H9 (cell line): ENCODE results near the gene ADSL. TPM values are rescaled to one million over a fixed set of nuclear protein-coding genes. Genes with fewer than 3 reads are reported as not detected.

Source experiments
- DNase-seq: peaks from one replicate; pipeline ENCODE4 v3.0.0-alpha.2; 2017
- H2AFZ ChIP-seq: one replicate; pipeline ENCODE4 v1.6.1; 2013; ENCODE audit warnings: mild to moderate bottlenecking, low read length, control low read depth, moderate library complexity
- H2AK5ac ChIP-seq: 2 replicates; pipeline ENCODE4 v1.6.1; 2013; ENCODE audit warnings: low read length, control low read depth, mixed read lengths; ENCODE audit not compliant: insufficient read length
- H2BK120ac ChIP-seq: one replicate; pipeline ENCODE4 v1.6.1; 2013; ENCODE audit warnings: low read depth, mild to moderate bottlenecking, low read length, control low read depth, inconsistent platforms; ENCODE audit not compliant: poor library complexity, severe bottlenecking
- H2BK12ac ChIP-seq: 2 replicates; pipeline ENCODE4 v1.6.1; 2013; ENCODE audit warnings: low read length, control low read depth, mixed read lengths, low read depth; ENCODE audit not compliant: insufficient read length
- H2BK15ac ChIP-seq: 2 replicates; pipeline ENCODE4 v1.6.1; 2013; ENCODE audit warnings: low read depth, low read length, control low read depth
- H2BK20ac ChIP-seq: one replicate; pipeline ENCODE4 v1.6.1; 2013; ENCODE audit warnings: low read depth, mild to moderate bottlenecking, low read length, control low read depth, inconsistent platforms; ENCODE audit not compliant: poor library complexity, severe bottlenecking
- H2BK5ac ChIP-seq: 2 replicates; pipeline ENCODE4 v1.6.1; 2013; ENCODE audit warnings: low read length, control low read depth, mixed read lengths; ENCODE audit not compliant: insufficient read length
- H3K14ac ChIP-seq: 2 replicates; pipeline ENCODE4 v1.6.1; 2013; ENCODE audit warnings: low read length, control low read depth; ENCODE audit not compliant: insufficient read depth
- H3K18ac ChIP-seq: 2 replicates; pipeline ENCODE4 v1.6.1; 2013; ENCODE audit warnings: low read depth, mild to moderate bottlenecking, mixed read lengths, low read length, control low read depth; ENCODE audit not compliant: insufficient read length
- H3K23ac ChIP-seq: 2 replicates; pipeline ENCODE4 v1.6.1; 2013; ENCODE audit warnings: low read length, control low read depth, mixed read lengths, low read depth; ENCODE audit not compliant: insufficient read length
- H3K23me2 ChIP-seq: 2 replicates; pipeline ENCODE4 v1.6.1; 2013; ENCODE audit warnings: low read depth, mild to moderate bottlenecking, mixed read lengths, low read length, control low read depth; ENCODE audit not compliant: insufficient read length, poor library complexity, severe bottlenecking
- H3K27ac ChIP-seq: 2 replicates; pipeline ENCODE4 v1.5.1; 2013; ENCODE audit warnings: low read length, control low read depth, mixed read lengths, low read depth; ENCODE audit not compliant: insufficient read length
- H3K27me3 ChIP-seq: 2 replicates; pipeline ENCODE4 v1.6.1; 2013; ENCODE audit warnings: low read length, control low read depth, inconsistent platforms; ENCODE audit not compliant: insufficient read depth
- H3K4ac ChIP-seq: 2 replicates; pipeline ENCODE4 v1.6.1; 2013; ENCODE audit warnings: low read depth, mild to moderate bottlenecking, control low read depth, inconsistent platforms, low read length, moderate library complexity
- H3K4me1 ChIP-seq: 2 replicates; pipeline ENCODE4 v1.6.1; 2013; ENCODE audit warnings: low read length, control low read depth, inconsistent platforms; ENCODE audit not compliant: insufficient read depth
- H3K4me2 ChIP-seq: 2 replicates; pipeline ENCODE4 v1.6.1; 2013; ENCODE audit warnings: low read length, control low read depth, mixed read lengths; ENCODE audit not compliant: insufficient read length, insufficient read depth
- H3K56ac ChIP-seq: 2 replicates; pipeline ENCODE4 v1.6.1; 2013; ENCODE audit warnings: low read depth, mild to moderate bottlenecking, mixed read lengths, low read length, control low read depth; ENCODE audit not compliant: insufficient read length
- H3K79me1 ChIP-seq: 2 replicates; pipeline ENCODE4 v1.6.1; 2013; ENCODE audit warnings: low read depth, mild to moderate bottlenecking, moderate library complexity, low read length, control low read depth, inconsistent platforms; ENCODE audit not compliant: insufficient read depth, poor library complexity, severe bottlenecking
- H3K79me2 ChIP-seq: 2 replicates; pipeline ENCODE4 v1.6.1; 2013; ENCODE audit warnings: low read length, control low read depth, inconsistent platforms; ENCODE audit not compliant: insufficient read depth
- H3K9ac ChIP-seq: 2 replicates; pipeline ENCODE4 v1.6.1; 2013; ENCODE audit warnings: low read length, control low read depth, mixed read lengths; ENCODE audit not compliant: insufficient read length; ENCODE audit errors: extremely low read depth
- H3K9me3 ChIP-seq: one replicate; pipeline ENCODE4 v1.6.1; 2013; ENCODE audit warnings: low read depth, low read length, inconsistent platforms; ENCODE audit not compliant: control insufficient read depth
- H3T11ph ChIP-seq: one replicate; pipeline ENCODE4 v1.6.1; 2013; ENCODE audit warnings: mild to moderate bottlenecking, low read length, control low read depth, inconsistent platforms
- H4K20me1 ChIP-seq: one replicate; pipeline ENCODE4 v1.6.1; 2013; ENCODE audit not compliant: control insufficient read depth, insufficient read length, insufficient read depth
- H4K5ac ChIP-seq: 2 replicates; pipeline ENCODE4 v1.6.1; 2013; ENCODE audit warnings: low read depth, mild to moderate bottlenecking, mixed read lengths, low read length, control low read depth; ENCODE audit not compliant: insufficient read length
- H4K8ac ChIP-seq: replicated peaks from 2 replicates; pipeline ENCODE4 v1.6.1; 2013; ENCODE audit warnings: low read length, control low read depth, mixed read lengths, low read depth; ENCODE audit not compliant: insufficient read length
- H4K91ac ChIP-seq: 2 replicates; pipeline ENCODE4 v1.6.1; 2013; ENCODE audit warnings: low read depth, mild to moderate bottlenecking, moderate library complexity, mixed read lengths, low read length, control low read depth; ENCODE audit not compliant: insufficient read length
- H3K27ac Mint-ChIP-seq, 3 experiments: 2 replicates in 2 of 3; 3 replicates in 1 of 3; pipeline ENCODE4 v1.8.0; 2020 to 2021; ENCODE audit warnings: mixed read lengths in 3 of 3, mild to moderate bottlenecking in 1 of 3, moderate library complexity in 1 of 3
- H3K27me3 Mint-ChIP-seq: 2 replicates; pipeline ENCODE4 v1.8.0; 2021; ENCODE audit warnings: low read depth, mild to moderate bottlenecking, moderate library complexity, mixed read lengths
- H3K36me3 Mint-ChIP-seq, 3 experiments: 2 replicates in 2 of 3; 3 replicates in 1 of 3; pipeline ENCODE4 v1.8.0; 2020 to 2021; ENCODE audit warnings: low read depth in 3 of 3, mixed read lengths in 3 of 3; ENCODE audit not compliant: insufficient read depth in 1 of 3
- H3K4me1 Mint-ChIP-seq, 2 experiments: 2 replicates each; pipeline ENCODE4 v1.8.0; 2020; ENCODE audit warnings: mixed read lengths in 2 of 2
- H3K4me3 Mint-ChIP-seq, 2 experiments: 2 replicates in 1 of 2; 3 replicates in 1 of 2; pipeline ENCODE4 v1.8.0; 2020 to 2021; ENCODE audit warnings: mild to moderate bottlenecking in 2 of 2, mixed read lengths in 2 of 2, moderate library complexity in 1 of 2
- H3K9me3 Mint-ChIP-seq, 2 experiments: 2 replicates in 1 of 2; 3 replicates in 1 of 2; pipeline ENCODE4 v1.8.0; 2020; ENCODE audit warnings: mild to moderate bottlenecking in 2 of 2, mixed read lengths in 2 of 2, moderate library complexity in 1 of 2
- WGBS: extraction: QIAGEN DNeasy Blood & Tissue Kit; methylation state at CpG from one replicate; pipeline ENCODE4 v1.1.7; 2013; ENCODE audit warnings: missing lambda C conversion rate, low lambda C conversion rate, mixed read lengths; ENCODE audit not compliant: insufficient read length; ENCODE audit errors: extremely low coverage; 5-methylcytosine and 5-hydroxymethylcytosine counted together
- total RNA-seq: library from RNA; stranded (reverse); gene quantifications from 2 replicates; pipeline ENCODE4 v1.2.1, GENCODE V29; 2021
- TF ChIP-seq, protein P1 (sequence below): fragments of 200-600 bp; sonication (generic); conservative IDR thresholded peaks from 3 replicates; pipeline ENCODE4 v1.8.0; 2021; ENCODE audit warnings: antibody characterized with exemption, mild to moderate bottlenecking

Gene ADSL
- total RNA-seq, 1 experiment from 2014 or later, result 175 TPM

- H4K5ac ChIP-seq, result no peak overlapping the region
- no peak overlapping the region for H2BK12ac ChIP-seq
- no peaks in the 10 kb centered on the region for H3K79me1 ChIP-seq
- peaks cover 14 to 16% of the 10 kb centered on the region in 2 experiments for H3K4me1 Mint-ChIP-seq
- H3K56ac ChIP-seq, result no peak overlapping the region
- H3K23ac ChIP-seq, result no peak overlapping the region
- H4K91ac ChIP-seq, result no peak overlapping the region
- H2AK5ac ChIP-seq, result no peak overlapping the region
- H4K20me1 ChIP-seq, result peaks cover 2% of the 10 kb centered on the region
- no peak overlapping the region for H3K27ac ChIP-seq
- no peak overlapping the region for H2BK15ac ChIP-seq
- no peak overlapping the region for H3K27ac Mint-ChIP-seq
- H3K4me3 Mint-ChIP-seq, result no peak overlapping the region
- H2BK20ac ChIP-seq, result no peak overlapping the region
- H3K4ac ChIP-seq, result no peak overlapping the region
- no peaks in the 10 kb centered on the region for H3K9me3 Mint-ChIP-seq
- TF ChIP-seq, protein P1, sequence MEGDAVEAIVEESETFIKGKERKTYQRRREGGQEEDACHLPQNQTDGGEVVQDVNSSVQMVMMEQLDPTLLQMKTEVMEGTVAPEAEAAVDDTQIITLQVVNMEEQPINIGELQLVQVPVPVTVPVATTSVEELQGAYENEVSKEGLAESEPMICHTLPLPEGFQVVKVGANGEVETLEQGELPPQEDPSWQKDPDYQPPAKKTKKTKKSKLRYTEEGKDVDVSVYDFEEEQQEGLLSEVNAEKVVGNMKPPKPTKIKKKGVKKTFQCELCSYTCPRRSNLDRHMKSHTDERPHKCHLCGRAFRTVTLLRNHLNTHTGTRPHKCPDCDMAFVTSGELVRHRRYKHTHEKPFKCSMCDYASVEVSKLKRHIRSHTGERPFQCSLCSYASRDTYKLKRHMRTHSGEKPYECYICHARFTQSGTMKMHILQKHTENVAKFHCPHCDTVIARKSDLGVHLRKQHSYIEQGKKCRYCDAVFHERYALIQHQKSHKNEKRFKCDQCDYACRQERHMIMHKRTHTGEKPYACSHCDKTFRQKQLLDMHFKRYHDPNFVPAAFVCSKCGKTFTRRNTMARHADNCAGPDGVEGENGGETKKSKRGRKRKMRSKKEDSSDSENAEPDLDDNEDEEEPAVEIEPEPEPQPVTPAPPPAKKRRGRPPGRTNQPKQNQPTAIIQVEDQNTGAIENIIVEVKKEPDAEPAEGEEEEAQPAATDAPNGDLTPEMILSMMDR, result no peak
- H3T11ph ChIP-seq, result no peak overlapping the region
- H3K27me3 Mint-ChIP-seq, result no peaks in the 10 kb centered on the region; the same call in 1 of the 2 replicates
- no peak overlapping the region for H2BK5ac ChIP-seq
- no peaks in the 10 kb centered on the region for H3K23me2 ChIP-seq
- DNase-seq, result no peak
- H3K14ac ChIP-seq, result no peak overlapping the region
- H3K9me3 ChIP-seq, result no peaks in the 10 kb centered on the region
- H3K9ac ChIP-seq, result no peak overlapping the region
- WGBS, result no CpG with 5 or more reads among the region's 2 CpGs
- no peaks in the 10 kb centered on the region for H3K27me3 ChIP-seq
- H3K4me1 ChIP-seq, result no peaks in the 10 kb centered on the region; the same call in 1 of the 2 replicates
- peaks cover 17 to 41% (median 40%) of the 10 kb centered on the region in 3 experiments for H3K36me3 Mint-ChIP-seq
- no peaks in the 10 kb centered on the region for H3K79me2 ChIP-seq
- H2BK120ac ChIP-seq, result no peak overlapping the region
- H2AFZ ChIP-seq, result no peak overlapping the region
- no peak overlapping the region for H4K8ac ChIP-seq
- no peak overlapping the region for H3K4me2 ChIP-seq
- no peak overlapping the region for H3K18ac ChIP-seq
These were observed 53.3 kb downstream of the ADSL start for GRCh38 chr22:40399621-40400020.
